Right lobe of liver (tissue), 4 donors: ENCODE data around the gene RARG.

Experiments
- POLR2A ChIP-seq: fragments of 450-650 bp; IDR thresholded peaks from one replicate; pipeline ENCODE4 v1.6.1; 2017; ENCODE audit warnings: antibody characterized with exemption, mild to moderate bottlenecking
- TF ChIP-seq, protein P1 (sequence below), 4 donors: fragments of 200-600 bp in 3 of 4; fragments of 450-650 bp in 1 of 4; IDR thresholded peaks; one replicate each; pipeline versions ENCODE4 v1.5.1 to v1.8.0; 2016 to 2022; ENCODE audit warnings: antibody characterized with exemption in 4 of 4, mild to moderate bottlenecking in 2 of 4
- donor health status: DM: no; HTN: no; CAD: no.
- donor health status: DM: no; HTN: no; CAD: no.
- donor health status: DM: no; HTN: yes; CAD: no.

DNA sequence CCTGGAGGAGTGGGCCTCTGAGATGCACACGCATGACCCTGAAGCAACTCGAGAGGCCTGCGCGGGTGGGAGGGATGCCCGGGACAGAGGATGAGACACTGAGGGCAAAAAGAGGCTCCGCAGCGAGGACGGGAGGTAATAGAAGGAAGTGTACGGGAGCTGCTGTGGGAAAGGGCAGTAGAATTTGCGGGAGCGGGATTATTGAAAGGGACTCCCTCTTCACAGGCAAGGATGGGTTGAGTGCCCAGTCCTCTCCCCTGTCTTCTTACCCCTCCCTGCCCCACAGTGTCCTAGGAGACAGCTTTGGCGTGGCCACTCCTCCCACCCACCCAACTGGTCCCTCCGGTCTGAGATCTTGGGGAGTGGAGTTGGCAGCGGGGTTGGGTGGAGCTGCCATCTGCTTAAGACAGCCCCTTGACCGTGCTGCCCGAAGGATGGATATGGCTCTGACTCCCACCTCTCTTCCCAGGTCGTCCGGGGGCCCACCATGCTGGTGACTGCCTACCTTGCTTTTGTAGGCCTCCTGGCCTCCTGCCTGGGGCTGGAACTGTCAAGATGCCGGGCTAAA is 20.4 kb upstream of the RARG start:
- TF ChIP-seq, protein P1, sequence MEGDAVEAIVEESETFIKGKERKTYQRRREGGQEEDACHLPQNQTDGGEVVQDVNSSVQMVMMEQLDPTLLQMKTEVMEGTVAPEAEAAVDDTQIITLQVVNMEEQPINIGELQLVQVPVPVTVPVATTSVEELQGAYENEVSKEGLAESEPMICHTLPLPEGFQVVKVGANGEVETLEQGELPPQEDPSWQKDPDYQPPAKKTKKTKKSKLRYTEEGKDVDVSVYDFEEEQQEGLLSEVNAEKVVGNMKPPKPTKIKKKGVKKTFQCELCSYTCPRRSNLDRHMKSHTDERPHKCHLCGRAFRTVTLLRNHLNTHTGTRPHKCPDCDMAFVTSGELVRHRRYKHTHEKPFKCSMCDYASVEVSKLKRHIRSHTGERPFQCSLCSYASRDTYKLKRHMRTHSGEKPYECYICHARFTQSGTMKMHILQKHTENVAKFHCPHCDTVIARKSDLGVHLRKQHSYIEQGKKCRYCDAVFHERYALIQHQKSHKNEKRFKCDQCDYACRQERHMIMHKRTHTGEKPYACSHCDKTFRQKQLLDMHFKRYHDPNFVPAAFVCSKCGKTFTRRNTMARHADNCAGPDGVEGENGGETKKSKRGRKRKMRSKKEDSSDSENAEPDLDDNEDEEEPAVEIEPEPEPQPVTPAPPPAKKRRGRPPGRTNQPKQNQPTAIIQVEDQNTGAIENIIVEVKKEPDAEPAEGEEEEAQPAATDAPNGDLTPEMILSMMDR (IDR thresholded peaks at IDR 0.05): peak in 1 of 4 donors; percentile 14
- TF ChIP-seq POLR2A: no peak
